Cerebellar nuclear complex (tissue), 1 donor: Measurements from ENCODE around the gene DESI2.
A peak's percentile ranks its signal among the peaks of the same experiment; 100 is the strongest.
"Not testable (repeated sequence)": the region's sequence is repeated elsewhere in the genome, so short reads cannot be mapped to it uniquely, and the experiment has no call there.

Source experiments
- DNase-seq, 2 experiments: peaks; one replicate each; lab custom pipeline; 2025; lab: John Stamatoyannopoulos, UW

The DESI2 gene

GRCh38 chr1:244705261-244706234, 52.6 kb downstream of the DESI2 start:
- no peak for DNase-seq

- DNase-seq, result no peak
Observed at GRCh38 chr1:244709076-244709475, 56.1 kb downstream of the DESI2 start.

DNA sequence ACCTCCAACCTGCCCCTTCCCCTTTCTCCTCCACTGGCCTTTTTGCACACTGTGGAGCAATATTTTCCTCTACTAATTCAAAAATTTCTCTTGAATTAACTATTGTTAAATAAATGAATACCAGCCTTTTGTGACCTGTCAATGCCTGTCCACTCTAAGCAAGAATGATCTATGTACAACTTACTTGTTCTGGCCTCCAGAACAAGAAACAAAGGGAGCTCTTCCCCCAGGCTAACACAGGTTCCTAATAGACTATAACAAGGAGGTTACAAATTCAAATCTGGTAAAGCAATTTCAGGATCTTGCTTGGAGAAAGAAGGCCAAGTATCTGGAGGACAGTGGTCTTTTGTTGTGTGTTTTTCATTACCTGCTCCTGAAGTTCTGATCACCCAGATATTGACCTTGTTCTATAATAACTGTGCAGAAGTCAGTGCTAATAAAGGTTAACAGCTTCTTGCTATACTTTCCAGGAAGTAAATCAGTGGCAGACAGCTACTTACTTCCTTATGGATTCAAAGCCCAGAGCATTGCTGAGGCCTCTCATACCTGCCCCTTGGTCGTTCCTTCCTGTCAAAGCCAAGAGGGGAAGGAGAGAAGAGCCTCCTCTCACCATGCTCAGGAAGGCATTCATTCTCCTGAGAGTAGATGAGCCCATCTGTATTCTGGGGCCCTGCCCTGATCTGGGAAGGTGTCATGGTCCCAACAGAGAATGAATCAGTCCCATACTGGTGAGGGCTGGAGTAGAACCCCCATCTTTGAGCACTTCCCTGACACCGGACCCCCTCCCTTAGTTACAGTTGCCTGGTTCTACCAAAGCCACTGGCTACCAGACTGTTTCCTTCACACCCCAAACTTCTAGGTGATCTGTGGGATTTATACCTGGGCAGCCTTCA, 56.8 kb downstream of the DESI2 start:
- DNase-seq, result no peak

- no peak for DNase-seq
Observed at GRCh38 chr1:244710474-244711062, 57.6 kb downstream of the DESI2 start.

DNA sequence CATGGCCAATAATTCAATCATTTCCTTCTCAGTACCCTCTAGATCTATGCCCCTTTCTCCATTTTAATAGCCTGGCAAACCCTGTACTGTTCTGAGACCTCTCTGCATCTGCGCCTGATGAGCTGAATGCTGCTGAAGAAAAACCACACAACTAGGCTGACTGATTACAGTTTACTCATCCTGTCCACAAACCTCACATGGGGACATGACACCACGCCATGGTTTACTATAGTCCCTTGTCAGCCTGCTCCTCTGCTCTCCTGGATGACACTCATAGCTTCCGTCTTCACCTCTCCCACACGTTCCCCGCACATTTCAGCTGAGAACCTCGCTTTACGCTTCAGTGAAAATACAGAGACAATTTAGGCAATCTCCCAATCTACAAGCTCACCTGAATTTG, 59.7 kb downstream of the DESI2 start:
- no peak for DNase-seq

- no peak for DNase-seq
Observed at GRCh38 chr1:244713332-244713731, 60.4 kb downstream of the DESI2 start.

DNA sequence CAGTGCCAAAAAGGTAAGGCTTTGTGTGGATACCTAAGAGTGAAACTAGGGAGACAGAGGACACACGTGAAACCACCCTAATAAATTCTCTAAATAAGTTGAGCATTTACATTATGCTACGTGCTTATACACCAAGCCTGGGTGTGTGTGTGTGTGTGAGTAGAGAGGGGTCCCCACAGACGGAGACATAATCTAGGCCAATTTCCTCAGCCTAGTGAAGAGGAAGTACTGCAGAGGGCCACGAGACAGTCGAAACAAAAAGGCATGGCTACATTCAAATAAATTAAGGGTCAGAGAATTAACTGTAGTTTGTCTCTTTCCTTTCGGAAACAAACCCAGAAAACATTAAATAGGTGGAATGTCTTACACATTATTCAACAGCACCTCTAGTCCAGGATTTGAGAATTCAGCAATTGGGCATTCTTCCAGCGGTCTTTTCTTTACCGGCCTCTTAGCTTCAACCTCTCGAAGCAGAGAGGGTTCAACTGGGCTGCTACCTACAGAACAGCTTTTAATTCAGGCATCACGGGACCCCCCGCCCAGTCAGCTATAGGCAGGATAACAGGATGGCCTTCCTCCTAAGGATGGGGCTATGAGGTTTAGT, 75.0 kb downstream of the DESI2 start:
- DNase-seq, result no peak

GRCh38 chr1:244730153-244730933, 77.4 kb downstream of the DESI2 start:
- DNase-seq, result no peak

- DNase-seq, result no peak
Observed at GRCh38 chr1:244730934-244731434, 78.1 kb downstream of the DESI2 start.

DNA sequence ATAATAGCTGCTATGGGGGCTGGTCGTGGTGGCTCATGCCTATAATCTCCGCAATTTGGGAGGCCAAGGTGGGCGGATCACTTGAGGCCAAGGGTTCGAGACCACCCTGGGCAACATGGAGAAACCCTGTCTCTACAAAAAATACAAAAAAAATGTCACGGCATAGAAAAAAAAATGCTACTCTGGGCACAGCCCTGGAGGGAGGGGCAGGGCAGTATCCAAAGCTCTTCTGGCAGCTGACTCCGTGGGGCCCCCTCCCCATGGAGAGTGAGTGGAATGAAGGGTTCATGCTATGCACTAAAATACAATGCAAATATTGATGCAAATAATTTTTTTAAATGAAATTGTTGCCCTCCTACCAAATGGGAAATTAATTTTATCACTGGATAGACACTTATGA, 78.7 kb downstream of the DESI2 start:
- DNase-seq, result no peak

- DNase-seq, result no peak
Observed at GRCh38 chr1:244732851-244733450, 80.0 kb downstream of the DESI2 start.

- DNase-seq, result no peak
Observed at GRCh38 chr1:244735404-244735803, 82.5 kb downstream of the DESI2 start.

DNA sequence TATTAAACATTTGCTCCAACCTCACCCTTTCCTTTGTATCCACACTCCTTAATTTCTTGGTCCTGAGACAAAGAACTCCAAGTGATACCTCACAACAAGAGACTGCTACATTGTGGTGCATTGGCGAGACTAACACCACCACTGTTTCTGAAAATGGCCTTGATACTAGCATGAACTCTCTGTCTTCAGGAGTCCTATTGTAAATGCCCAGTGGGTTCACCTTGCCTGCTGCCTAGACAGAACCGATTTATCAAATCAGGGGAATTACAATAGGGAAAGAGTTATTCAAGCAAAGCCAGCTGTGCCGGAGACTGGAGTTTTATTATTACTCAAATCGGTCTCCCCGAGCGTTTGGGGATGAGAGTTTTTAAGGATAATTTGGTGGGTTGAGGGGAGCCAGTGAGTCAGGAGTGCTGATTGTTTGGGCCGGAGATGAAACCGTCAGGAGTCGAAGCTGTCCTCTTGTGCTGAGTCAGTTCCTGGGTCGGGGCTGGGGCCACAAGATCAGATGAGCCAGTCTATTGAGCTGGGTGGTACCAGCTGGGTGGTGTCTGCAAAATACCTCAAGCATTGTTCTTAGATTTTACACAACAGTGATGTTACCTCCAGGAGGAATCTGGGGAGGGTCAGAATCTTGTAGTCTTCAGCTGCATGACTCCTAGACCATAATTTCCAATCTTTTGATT, 83.1 kb downstream of the DESI2 start:
- DNase-seq, result no peak

DNA sequence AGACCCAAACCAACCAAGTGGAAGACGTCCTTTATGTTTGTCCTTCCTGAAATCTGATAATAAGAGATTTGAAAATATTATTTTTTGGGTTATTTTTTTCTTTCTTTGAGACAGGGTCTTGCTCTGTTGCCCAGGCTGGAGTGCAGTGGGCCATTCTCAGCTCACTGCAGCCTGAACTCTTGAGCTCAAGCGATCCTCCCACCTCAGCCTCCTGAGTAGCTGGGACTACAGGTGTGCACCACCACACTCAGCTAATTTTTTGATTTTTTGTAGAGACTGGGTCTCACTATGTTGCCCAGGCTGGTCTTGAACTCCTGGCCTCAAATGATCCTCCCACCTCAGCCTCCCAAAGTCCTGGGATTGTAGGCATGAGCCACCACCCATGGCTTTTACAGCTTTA, 86.2 kb downstream of the DESI2 start:
- DNase-seq, result not testable (repeated sequence)

DNA sequence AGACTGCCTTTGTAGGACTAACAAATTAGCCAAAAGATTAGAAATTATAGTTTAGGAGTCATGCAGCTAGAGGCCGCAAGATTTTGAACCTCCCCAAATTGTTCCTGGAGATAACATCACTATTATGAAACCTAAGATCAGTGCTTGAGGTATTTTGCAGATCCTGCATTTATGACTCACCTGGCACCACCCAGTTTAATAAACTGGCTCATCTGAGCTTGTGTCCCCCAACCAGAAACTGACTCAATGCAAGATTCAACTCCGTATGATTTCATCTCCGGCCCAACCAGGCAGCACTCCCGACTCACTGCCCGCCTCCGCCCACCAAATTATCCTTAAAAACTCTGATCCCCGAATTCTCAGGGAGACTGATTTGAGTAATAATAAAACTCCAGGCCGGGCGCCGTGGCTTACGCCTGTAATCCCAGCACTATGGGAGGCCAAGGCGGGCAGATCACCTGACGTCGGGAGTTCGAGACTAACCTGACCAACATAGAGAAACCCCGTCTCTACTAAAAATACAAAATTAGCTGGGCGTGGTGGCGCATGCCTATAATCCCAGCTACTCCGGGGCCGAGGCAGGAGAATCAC, 87.2 kb downstream of the DESI2 start:
- DNase-seq, result not testable (repeated sequence)

GRCh38 chr1:244741692-244742091, 88.8 kb downstream of the DESI2 start:
- no peak for DNase-seq

DNA sequence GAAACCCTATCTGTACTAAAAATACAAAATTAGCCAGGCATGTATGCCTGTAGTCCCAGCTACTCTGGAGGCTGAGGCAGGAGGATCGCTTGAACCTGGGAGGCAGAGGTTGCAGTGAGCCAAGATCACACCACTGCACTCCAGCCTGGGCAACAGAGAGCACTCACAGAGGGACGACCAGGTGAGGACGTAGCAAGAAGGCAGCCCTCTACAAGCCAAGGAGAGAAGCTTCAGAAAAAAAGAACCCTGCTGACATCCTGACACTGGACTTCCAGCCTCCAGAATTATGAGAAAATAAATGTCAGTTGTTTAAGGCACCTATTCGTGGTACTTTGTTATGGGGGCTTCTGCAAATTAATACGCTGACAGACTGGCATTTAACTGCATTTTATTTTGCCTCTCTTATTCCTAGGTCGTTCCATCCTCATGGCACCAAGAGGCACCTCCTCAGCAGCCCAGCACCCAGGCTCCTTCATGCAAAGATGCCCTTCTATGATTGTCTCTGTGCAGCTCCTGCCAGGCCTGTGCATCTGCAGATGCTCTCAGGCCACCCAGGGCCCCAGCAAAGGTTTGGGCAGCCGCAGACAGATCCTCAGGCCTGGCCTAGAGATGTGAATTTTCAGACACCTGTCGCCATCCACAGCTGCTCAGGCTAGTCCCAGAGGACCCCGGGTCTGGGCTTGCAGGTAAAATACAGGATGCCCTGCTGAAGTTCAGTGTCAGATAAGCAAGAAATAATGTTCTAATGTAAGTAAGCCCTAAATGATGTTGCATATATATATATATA, 96.5 kb downstream of the DESI2 start:
- no peak for DNase-seq

- peak; percentile 53 to 96 for DNase-seq
Observed at GRCh38 chr1:244751271-244751895, 98.5 kb downstream of the DESI2 start.
